CD14-positive monocyte (primary cell): ENCODE data around the gene DNAH7. TPM values are rescaled to one million over a fixed set of nuclear protein-coding genes. Genes with fewer than 3 reads are reported as not detected.

Experiments
- DNase-seq, 3 donors: peaks; one replicate each; pipeline ENCODE4 v3.0.0-alpha.2; 2011 to 2022
- H2AFZ ChIP-seq: 2 replicates; pipeline ENCODE4 v1.6.0; 2012; ENCODE audit warnings: mild to moderate bottlenecking, low read depth, low read length, inconsistent platforms; ENCODE audit not compliant: insufficient read depth, poor library complexity, severe bottlenecking
- H3K27ac ChIP-seq, 2 donors: 1 replicate in 1 of 2; 2 replicates in 1 of 2; pipeline ENCODE4 v1.5.1; 2012 to 2013; ENCODE audit warnings: low read length in 2 of 2, control low read depth in 1 of 2, inconsistent platforms in 1 of 2, low read depth in 1 of 2, mild to moderate bottlenecking in 1 of 2
- H3K27me3 ChIP-seq, 2 donors: one replicate each; pipeline versions ENCODE4 v1.6.0 to v1.6.1; 2011 to 2013; ENCODE audit warnings: low read length in 2 of 2; ENCODE audit not compliant: control insufficient read depth in 2 of 2, insufficient read depth in 2 of 2
- H3K36me3 ChIP-seq, 2 donors: replicated peaks in 1 of 2; 1 replicate in 1 of 2; 2 replicates in 1 of 2; pipeline versions ENCODE4 v1.5.1 to v1.6.1; 2012 to 2013; ENCODE audit warnings: low read length in 2 of 2, control low read depth in 1 of 2, inconsistent platforms in 1 of 2, mild to moderate bottlenecking in 1 of 2; ENCODE audit not compliant: insufficient read depth in 2 of 2, control insufficient read depth in 1 of 2
- H3K4me1 ChIP-seq, 2 donors: 1 replicate in 1 of 2; 2 replicates in 1 of 2; pipeline versions ENCODE4 v1.5.1 to v1.6.1; 2012 to 2013; ENCODE audit warnings: low read length in 2 of 2, control low read depth in 1 of 2, inconsistent platforms in 1 of 2, mild to moderate bottlenecking in 1 of 2, moderate library complexity in 1 of 2; ENCODE audit not compliant: insufficient read depth in 2 of 2, control insufficient read depth in 1 of 2
- H3K4me2 ChIP-seq: replicated peaks from 2 replicates; pipeline ENCODE3; 2012; ENCODE audit warnings: low read length, moderate library complexity, mild to moderate bottlenecking; ENCODE audit not compliant: poor library complexity, severe bottlenecking; ENCODE audit errors: extremely low read depth
- H3K4me3 ChIP-seq, 3 experiments: fragments of 200-600 bp in 1 of 3; sonication (generic) in 1 of 3; replicated peaks in 1 of 3; 1 replicate in 2 of 3; 2 replicates in 1 of 3; pipeline ENCODE4 v1.5.1; 2011 to 2013; ENCODE audit warnings: low read length in 3 of 3, mild to moderate bottlenecking in 3 of 3, control low read depth in 2 of 3, low read depth in 2 of 3, inconsistent platforms in 1 of 3, moderate library complexity in 1 of 3
- H3K79me2 ChIP-seq: 2 replicates; pipeline ENCODE4 v1.6.0; 2012; ENCODE audit warnings: mild to moderate bottlenecking, control low read depth, inconsistent platforms, low read length, moderate library complexity; ENCODE audit not compliant: insufficient read depth
- H3K9ac ChIP-seq: 2 replicates; pipeline ENCODE4 v1.6.0; 2017; ENCODE audit warnings: low read length, mild to moderate bottlenecking; ENCODE audit not compliant: insufficient read depth, poor library complexity, severe bottlenecking
- H3K9me3 ChIP-seq, 2 donors: replicated peaks in 1 of 2; 1 replicate in 1 of 2; 2 replicates in 1 of 2; pipeline versions ENCODE4 v1.5.1 to v1.6.1; 2012 to 2013; ENCODE audit warnings: low read length in 2 of 2, control low read depth in 1 of 2; ENCODE audit not compliant: control insufficient read depth in 1 of 2, insufficient read depth in 1 of 2
- H4K20me1 ChIP-seq: 2 replicates; pipeline ENCODE4 v1.6.0; 2012; ENCODE audit warnings: mild to moderate bottlenecking, low read length, control low read depth, moderate library complexity; ENCODE audit not compliant: insufficient read depth
- H3K27ac Mint-ChIP-seq, 7 donors: one replicate each; pipeline ENCODE4 v1.8.0; 2020; ENCODE audit warnings: mild to moderate bottlenecking in 7 of 7, mixed read lengths in 7 of 7, moderate library complexity in 6 of 7, inconsistent platforms in 2 of 7
- H3K27me3 Mint-ChIP-seq, 3 donors: one replicate each; pipeline ENCODE4 v1.8.0; 2021 to 2022; ENCODE audit warnings: low read depth in 3 of 3, mild to moderate bottlenecking in 3 of 3, mixed read lengths in 3 of 3, moderate library complexity in 3 of 3, inconsistent platforms in 1 of 3
- H3K36me3 Mint-ChIP-seq, 2 donors: one replicate each; pipeline ENCODE4 v1.8.0; 2020; ENCODE audit warnings: mixed read lengths in 2 of 2, inconsistent platforms in 1 of 2, mild to moderate bottlenecking in 1 of 2
- H3K4me1 Mint-ChIP-seq: one replicate; pipeline ENCODE4 v1.8.0; 2020; ENCODE audit warnings: mild to moderate bottlenecking, mixed read lengths
- H3K4me3 Mint-ChIP-seq, 2 donors: one replicate each; pipeline ENCODE4 v1.8.0; 2020; ENCODE audit warnings: mild to moderate bottlenecking in 2 of 2, mixed read lengths in 2 of 2, moderate library complexity in 1 of 2
- H3K9me3 Mint-ChIP-seq, 7 donors: one replicate each; pipeline ENCODE4 v1.8.0; 2020 to 2022; ENCODE audit warnings: mixed read lengths in 7 of 7, mild to moderate bottlenecking in 6 of 7, moderate library complexity in 6 of 7, inconsistent platforms in 2 of 7
- CTCF ChIP-seq: fragments of 200-600 bp; IDR thresholded peaks from one replicate; pipeline ENCODE4 v1.8.0; 2022; ENCODE audit warnings: antibody characterized with exemption, mild to moderate bottlenecking
- WGBS: methylation state at CpG from one replicate; pipeline ENCODE4 v1.1.5; 2013; ENCODE audit warnings: missing lambda C conversion rate; ENCODE audit not compliant: insufficient coverage; 5-methylcytosine and 5-hydroxymethylcytosine counted together
- intact Hi-C, 2 donors: fragments of 100-400 bp; cut with micrococcal nuclease; formaldehyde crosslinking; loops; one replicate each; pipeline versions ENCODE4 v1.15.0 to v1.15.1; 2023
- polyA plus RNA-seq, 3 donors: library from polyadenylated mRNA; depleted of rRNA in 1 of 3; unstranded in 2 of 3; stranded (reverse) in 1 of 3; fragments of 300-500 nt in 2 of 3; fragments of >200 nt in 1 of 3; fragmentation: Illumina TruSeq in 2 of 3; gene quantifications; 1 replicate in 2 of 3; 2 replicates in 1 of 3; pipeline ENCODE4 v1.2.3, GENCODE V29; 2012 to 2021

Gene DNAH7
- polyA plus RNA-seq, 3 donors, result 0.07 TPM; not detected in 2

GRCh38 chr2:195838002-195838401 lies 230.6 kb downstream of the DNAH7 start:
- H3K27me3 ChIP-seq, result no peaks in the 10 kb centered on the region
- no peak for TF ChIP-seq CTCF
- peak overlapping the region in 2 of 3 experiments; percentile 12 to 55 for H3K4me3 ChIP-seq
- H3K4me3 Mint-ChIP-seq, result peak overlapping the region in 1 of 2 donors; percentile 70
- peak overlapping the region; percentile 31 for H2AFZ ChIP-seq
- H3K9me3 Mint-ChIP-seq, result peaks cover 0 to 3% (median 0%) of the 10 kb centered on the region in 7 donors
- WGBS, result no CpG with 5 or more reads among the region's 1 CpG
- peaks cover 0 to 2% (median 1%) of the 10 kb centered on the region in 3 donors for H3K27me3 Mint-ChIP-seq
- peaks cover 17% of the 10 kb centered on the region for H3K4me1 Mint-ChIP-seq
- H3K27ac ChIP-seq, result peak overlapping the region in 1 of 2 donors; percentile 42
- H3K36me3 ChIP-seq, result no peaks in the 10 kb centered on the region
- H3K9ac ChIP-seq, result no peak overlapping the region
- H3K9me3 ChIP-seq, result no peaks in the 10 kb centered on the region
- intact Hi-C loops, result no loop called here
- no peaks in the 10 kb centered on the region for H3K79me2 ChIP-seq
- no peaks in the 10 kb centered on the region for H3K36me3 Mint-ChIP-seq
- H3K4me2 ChIP-seq, result peak overlapping the region; percentile 62
- DNase-seq, result peak; percentile 13 to 24 (median 15)
- H3K4me1 ChIP-seq, result peaks cover 6 to 7% of the 10 kb centered on the region in 2 donors
- peak overlapping the region in 4 of 7 donors; percentile 6 to 64 (median 48) for H3K27ac Mint-ChIP-seq
- no peaks in the 10 kb centered on the region for H4K20me1 ChIP-seq

DNA sequence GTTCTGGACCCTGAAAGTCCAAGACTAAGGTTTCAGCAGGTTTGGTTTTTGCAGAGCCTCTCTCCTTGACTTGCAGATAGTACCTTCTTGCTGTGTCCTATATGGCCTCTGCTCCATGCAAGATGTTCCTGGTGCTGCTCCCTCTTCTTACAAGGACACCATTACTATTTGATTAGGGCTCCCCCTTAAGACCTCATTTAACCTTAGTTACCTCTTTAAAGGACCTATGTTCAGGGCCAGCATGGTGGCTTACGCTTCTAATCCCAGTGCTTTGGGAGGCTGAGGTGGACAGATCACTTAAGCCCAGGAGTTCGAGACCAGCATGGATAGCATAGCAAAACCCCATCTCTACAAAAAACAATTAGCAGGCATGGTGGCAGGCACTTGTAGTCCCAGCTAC lies 232.6 kb downstream of the DNAH7 start:
- peaks cover 17% of the 10 kb centered on the region for H3K4me1 Mint-ChIP-seq
- H3K4me3 Mint-ChIP-seq, result no peak overlapping the region
- intact Hi-C loops, result no loop called here
- no peaks in the 10 kb centered on the region for H3K36me3 ChIP-seq
- H3K36me3 Mint-ChIP-seq, result no peaks in the 10 kb centered on the region
- no peaks in the 10 kb centered on the region for H3K27me3 ChIP-seq
- peaks cover 6 to 7% of the 10 kb centered on the region in 2 donors for H3K4me1 ChIP-seq
- no CpG with 5 or more reads among the region's 2 CpGs for WGBS
- H2AFZ ChIP-seq, result no peak overlapping the region
- H3K9me3 Mint-ChIP-seq, result peaks cover 0 to 3% (median 0%) of the 10 kb centered on the region in 7 donors
- no peak overlapping the region for H3K27ac Mint-ChIP-seq
- H3K4me2 ChIP-seq, result no peak overlapping the region
- no peak overlapping the region for H3K9ac ChIP-seq
- H3K4me3 ChIP-seq, result no peak overlapping the region
- H4K20me1 ChIP-seq, result no peaks in the 10 kb centered on the region
- no peak overlapping the region for H3K27ac ChIP-seq
- DNase-seq, result no peak
- no peak for TF ChIP-seq CTCF
- H3K79me2 ChIP-seq, result no peaks in the 10 kb centered on the region
- H3K27me3 Mint-ChIP-seq, result peaks cover 0 to 2% (median under 1%) of the 10 kb centered on the region in 3 donors
- no peaks in the 10 kb centered on the region for H3K9me3 ChIP-seq
